Right forelimb (tissue), 1 donor: Measurements from ENCODE around the gene UBR7.
"Not testable (repeated sequence)": the region's sequence is repeated elsewhere in the genome, so short reads cannot be mapped to it uniquely, and the experiment has no call there.

Experiments
- DNase-seq: peaks from one replicate; pipeline ENCODE4 v3.0.0-alpha.2; 2018

The UBR7 gene

DNA sequence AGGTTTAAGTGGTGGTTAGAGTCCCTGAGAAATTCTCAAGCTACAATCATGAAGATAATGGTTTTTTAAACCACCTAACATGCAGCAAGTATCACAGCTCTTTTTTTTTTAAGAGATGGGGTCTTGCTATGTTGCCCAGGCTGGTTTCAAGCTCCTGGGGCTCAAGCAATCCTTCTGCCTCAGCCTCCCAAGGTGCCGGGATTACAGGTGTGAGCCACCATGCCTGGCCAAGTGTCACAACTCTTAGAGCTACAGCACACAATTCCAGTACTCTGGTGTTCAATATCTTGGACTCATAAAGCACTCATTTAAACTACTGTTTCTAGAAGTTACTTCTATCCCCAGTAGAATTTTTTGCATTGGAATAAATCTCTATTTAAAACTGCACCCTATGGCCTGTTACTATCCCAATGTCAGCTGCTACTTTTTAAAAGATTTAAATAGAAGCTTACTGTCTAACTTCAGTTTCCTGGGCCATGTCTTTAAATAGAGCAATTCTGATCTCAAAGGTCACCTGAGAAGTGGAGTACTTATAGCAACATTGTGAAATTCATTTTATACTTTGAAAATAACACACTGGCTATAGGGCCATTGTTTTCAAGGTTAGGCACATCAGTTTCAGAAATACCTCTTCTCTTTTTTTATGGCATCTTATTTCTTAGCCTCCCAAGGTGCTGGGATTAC lies 11.6 kb upstream of the UBR7 start:
- DNase-seq, result no peak

DNA sequence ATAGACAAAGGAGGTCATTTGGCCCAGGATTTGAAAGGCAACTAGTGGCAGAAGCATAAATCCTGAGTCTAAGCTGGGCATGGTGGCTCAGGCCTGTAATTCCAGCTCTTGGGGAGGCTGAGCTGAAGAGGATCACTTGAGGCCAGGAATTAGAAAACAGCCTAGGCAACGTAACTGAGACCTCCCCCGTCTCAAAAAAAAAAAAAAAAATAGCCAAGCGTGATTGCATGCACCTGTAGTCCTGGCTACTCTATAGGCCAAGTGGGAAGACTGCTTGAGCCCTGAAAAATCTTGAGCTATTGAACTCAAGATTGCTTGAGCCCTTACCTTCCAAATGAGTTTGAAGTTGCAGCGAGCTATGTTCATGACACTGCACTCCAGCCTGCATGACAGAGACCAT lies 8.0 kb upstream of the UBR7 start:
- no peak for DNase-seq

DNA sequence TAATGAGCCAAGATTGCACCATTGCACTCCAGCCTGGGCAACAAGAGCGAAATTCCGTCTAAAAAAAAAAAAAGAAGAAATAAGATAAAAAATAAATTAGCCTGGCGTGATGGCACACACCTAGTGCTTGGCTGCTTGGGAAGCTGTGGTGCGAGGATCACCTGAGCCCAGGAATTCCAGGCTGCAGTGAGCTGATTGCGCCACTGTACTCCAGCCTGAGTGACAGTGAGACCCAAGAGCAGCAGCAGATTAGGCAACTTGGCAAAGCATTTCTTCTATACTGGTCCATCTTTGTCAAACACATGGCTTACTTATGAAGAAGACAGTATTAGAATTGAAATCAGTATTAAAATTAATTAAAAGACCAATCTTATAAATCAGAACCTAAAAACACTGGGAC lies 6.5 kb upstream of the UBR7 start:
- DNase-seq, result no peak

DNA sequence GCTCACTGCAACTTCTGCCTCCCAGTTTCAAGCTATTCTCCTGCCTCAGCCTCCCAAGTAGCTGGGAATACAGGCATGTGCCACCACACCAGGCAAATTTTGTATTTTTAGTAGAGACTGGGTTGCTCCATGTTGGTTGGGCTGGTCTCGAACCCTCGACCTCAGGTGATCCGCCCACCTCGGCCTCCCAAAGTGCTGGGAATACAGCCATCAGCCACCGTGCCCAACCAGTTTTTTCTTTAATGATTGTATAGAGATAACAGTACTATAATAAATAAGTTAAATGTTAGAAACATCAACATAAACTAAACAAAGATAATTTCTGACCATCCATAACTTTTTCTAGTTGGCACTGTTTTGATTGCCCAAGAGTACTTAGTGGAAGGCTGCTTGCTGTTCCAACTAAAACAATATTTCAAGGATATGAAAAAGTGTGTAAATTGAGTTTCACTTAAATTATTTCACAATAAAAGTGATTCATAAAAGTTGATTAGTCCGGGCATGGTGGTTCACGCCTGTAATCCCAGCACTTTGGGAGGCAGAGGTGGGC lies 5.8 kb upstream of the UBR7 start:
- no peak for DNase-seq

DNA sequence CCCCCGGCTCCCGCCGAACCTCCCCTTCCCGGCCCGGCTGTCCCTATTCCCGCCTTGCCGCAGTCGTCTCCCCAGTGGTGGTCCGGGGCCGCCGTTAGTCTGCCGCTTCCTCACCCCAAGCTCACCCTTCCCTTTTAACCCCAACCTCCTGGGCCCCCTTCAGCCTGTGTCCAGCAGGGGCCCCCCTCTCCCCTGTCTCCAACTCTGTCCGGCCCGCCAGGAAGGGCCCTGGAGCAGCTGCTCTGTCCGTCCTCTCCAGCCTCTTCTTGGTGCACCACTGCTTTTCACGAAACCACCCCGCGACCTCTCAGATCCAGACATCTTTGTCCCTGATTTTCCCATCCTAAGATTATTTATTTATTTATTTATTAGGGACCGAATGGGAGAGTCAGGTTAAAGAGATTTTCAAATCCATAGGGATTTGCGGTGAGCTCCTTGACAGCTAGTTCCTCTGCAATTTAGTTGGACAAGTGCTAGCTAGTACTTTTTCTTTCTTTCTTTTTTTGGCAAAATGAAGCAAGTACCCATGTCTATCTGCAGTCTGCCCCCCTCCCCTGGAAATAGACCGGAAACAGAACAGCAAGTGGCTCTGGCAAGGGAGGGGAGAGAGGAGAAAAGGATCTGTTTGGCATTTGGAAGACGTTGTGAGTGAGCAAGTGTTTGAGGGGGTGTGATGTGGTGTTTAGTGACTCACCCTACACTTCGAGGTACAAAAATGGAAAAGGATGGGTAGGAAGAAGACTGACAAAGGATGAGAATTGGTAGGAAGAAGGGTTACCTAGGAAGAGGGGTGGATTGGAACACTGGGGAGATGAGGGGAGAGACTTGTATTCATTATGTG lies 632 bp downstream of the UBR7 start:
- peak; percentile 81 for DNase-seq

DNA sequence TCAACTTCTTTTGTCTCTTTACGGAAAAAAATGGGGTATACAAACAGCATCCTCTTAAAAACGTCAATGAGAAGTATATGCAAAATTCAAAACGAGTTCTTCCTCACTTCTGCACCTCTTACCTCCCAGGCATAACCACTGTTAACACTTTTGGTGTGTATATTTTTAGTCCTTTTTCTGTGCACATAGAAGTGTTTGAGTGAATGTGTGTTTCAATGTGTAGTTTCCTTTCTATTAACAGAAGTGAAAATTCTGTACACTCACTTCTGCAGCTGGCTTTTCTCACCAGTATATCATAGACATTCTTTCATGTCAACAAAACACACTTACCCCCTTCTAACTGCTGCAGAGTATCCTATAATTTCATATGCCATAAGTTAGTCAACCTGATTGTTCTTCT lies 5.4 kb downstream of the UBR7 start:
- DNase-seq, result no peak

DNA sequence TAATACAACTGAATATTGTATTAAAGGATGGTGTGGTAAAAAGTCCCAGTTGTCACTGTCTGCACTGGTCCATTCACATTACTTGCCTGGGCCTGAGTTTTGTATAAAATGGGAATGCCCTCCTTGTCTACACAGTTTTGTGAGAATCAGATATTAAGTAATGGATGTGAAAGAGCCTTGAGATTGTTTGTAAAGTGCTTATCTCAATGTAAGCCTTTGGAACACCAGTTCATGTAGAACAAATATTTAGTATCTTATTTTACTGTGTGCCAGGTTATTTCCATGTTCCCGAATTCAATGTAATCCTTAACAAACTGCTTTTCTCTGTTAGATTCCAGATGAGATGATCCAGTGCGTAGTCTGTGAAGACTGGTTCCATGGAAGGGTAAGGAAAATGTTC lies 7.5 kb downstream of the UBR7 start:
- DNase-seq, result no peak

DNA sequence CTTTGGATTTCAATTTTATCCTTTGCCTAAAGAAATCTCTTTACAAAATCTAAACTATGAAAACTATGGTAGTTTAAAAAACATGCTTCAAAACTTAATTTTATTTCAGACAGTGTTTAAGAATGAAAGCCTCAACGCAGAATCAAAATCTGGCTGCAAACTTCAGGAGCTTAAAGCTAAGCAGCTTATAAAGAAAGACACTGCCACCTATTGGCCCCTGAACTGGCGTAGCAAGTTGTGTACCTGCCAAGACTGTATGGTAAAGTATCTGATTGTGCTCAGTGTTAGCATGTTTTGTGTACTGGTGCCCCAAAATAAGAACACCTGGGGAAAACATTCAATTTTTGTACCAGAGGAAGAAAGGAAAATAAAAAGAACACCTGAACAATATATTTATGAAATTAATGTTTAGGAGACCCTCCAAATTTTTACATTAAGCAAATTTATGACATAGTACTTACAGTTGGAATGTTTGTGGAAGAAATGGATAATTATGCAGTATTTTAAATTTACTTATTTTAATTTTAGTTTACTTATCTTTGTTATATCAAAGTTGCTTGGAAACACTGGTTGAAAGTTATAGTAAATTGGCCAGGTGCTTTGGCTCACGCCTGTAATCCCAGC lies 12.2 kb downstream of the UBR7 start:
- no peak for DNase-seq

DNA sequence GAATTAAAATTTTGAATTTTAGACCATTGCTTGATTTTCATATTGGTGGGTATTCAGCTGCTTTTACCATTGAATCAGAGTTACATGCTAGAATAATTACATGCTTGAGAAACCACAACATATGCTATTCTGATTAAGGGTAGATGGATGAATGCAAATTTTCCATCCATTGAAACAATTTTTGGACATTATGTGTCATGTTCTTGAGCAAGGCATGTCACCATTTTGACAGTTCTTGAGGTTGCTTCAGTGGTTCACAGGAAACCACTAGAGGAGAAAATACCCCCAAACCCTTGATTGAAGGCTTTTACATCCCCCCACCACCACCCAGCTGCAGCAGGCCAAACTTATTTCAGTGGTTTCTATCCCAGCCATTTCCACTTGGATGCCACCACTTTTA lies 13.5 kb downstream of the UBR7 start:
- DNase-seq, result no peak

DNA sequence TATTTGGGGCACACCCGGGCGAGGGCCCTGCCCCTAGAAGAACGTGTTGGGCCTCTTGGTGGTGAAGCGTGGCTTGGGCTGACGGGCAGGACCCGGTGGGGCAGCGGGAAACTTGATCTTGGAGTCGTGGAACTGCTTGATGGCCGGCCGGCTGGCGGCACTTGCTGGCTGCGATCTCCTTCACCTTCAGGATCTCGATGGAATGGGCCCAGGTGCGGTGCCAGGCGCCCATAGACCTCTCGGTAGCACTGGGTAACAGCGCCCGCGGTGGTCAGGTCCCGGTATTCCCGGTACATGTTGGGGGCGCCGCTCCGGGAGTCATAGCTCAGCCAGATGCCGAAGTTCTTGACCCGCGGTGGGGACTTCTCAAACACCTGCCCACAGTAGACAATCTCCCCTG lies 16.5 kb downstream of the UBR7 start:
- no peak for DNase-seq

DNA sequence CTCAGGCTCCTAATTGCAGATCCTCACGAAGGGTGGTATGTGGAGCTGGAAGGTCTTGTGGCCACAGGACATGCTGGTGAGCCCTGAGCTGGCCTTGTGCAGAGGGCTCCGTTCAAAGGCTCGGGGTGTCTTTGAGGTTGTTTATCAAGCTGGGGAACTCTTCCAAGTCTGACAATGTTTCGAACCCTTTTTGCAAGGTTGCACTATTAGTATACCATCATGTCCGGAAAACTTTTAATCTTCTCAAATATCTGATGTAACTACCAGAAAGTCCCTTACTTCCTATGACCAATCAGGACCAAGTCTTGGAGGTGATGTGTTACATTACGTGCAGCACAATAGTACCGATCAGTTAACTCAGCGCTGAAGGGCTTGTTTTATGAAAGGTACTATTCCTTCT lies 21.5 kb downstream of the UBR7 start:
- no peak for DNase-seq

DNA sequence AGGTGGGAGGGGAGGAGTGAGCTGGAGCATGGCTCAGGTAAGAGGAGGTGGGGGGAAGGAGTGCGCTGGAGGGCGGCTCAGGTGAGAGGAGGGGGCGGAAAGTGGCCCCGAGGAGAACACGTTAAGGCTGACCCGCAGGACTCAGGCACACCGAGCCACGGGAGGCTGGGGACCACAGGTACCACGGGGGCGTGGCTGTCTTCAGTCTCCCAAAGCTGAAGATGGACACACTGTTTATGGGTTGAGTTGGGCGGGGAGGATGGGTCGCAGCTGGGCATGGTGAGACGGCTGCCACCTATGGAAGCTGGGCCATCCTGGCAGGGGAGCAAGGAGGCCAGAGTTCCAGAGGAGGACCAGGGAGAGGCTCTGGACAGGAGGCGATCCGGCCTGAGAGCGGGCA lies 23.5 kb downstream of the UBR7 start:
- DNase-seq, result no peak

DNA sequence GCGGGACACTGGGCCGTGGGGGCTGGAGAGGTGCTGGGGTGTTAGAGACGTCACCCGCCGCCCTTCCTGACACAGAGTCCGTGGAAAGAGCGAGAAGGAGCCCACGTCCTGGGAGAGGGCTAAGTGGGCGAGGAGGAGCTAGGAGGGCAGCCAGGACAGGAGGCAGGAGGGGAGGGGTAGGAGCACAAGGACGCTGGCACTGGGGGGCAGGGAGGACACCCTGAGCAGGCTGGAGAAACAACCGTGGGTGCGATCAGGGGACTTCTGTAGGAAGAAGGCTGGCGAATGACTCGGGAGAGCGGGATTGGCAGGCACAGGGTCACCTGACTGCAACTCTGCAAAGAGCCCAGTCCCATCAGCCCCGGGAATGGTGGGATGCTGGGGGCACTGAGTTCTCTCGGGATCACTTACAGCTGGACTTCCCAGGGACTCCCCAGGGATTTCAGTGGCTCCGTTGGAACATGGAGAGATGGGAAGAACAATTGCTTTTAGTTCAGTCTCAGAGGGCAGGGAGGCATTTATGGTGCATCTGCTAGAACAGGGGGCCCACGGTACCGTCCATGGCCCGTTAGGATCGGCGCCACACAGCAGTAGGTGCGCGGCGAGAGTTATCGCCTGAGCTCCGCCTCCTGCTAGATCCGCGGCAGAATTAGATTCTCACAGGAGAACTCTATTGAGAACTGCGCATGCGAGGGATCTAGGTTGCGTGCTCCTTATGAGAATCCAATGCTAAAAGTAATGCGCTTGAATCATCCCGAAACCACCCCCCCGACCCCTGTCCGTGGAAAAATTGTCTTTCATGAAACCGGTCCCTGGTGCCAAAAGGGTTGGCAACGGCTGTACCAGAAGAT lies 24.3 kb downstream of the UBR7 start:
- no peak for DNase-seq

DNA sequence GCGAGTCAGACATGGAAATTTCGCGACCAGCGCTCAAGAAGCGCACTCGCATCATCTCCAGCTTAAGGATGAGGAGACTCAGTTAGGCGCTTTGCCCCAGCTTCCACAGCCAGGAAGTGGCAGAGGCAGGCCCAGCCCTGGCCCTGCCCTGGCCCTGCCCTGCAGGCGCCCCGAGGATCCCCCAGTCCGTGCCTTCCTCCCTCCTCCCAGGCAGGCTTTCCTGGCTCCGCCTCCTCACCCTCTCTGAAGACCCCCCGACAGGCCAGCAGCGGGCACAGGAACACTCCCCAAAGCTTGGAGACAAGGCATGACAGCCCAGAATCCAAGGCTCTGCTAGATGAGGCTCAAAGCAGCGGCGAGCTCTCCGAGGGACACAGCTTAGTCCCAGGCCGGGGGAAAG lies 25.1 kb downstream of the UBR7 start:
- DNase-seq, result no peak

DNA sequence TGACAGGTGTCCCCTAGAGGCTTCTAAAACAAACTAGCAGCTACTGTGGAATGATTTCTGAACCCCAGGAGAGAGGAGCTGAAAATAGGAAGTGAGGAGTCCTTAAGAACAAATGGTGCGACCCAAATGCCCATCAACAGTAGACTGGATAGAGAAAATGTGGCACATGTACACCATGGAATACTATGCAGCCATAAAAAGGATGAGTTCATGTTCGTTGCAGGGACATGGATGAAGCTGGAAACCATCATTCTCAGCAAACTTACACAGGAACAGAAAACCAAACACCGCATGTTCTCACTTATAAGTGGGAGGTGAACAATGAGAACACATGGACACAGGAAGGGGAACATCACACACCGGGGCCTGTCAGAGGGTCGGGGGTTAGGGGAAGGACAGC lies 26.0 kb downstream of the UBR7 start:
- DNase-seq, result not testable (repeated sequence)

DNA sequence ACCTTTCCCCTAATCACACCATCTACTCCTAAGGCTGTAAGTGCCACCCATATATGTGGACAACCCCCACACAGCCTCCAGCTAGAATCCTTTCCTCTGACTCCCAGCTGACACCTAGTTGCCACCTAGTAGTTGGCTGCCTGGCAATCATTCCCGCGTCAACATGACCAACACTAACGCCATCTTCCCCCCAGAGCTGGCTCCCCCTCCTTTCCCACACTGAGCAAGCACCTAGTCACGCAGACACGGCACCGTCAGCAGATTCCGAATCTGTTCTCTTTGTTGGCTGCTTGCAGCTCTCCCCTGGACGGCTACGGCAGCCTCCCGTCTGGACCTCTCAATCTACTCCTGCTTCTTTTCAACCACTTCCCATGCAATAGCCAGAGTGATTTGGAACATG lies 27.7 kb downstream of the UBR7 start:
- no peak for DNase-seq

DNA sequence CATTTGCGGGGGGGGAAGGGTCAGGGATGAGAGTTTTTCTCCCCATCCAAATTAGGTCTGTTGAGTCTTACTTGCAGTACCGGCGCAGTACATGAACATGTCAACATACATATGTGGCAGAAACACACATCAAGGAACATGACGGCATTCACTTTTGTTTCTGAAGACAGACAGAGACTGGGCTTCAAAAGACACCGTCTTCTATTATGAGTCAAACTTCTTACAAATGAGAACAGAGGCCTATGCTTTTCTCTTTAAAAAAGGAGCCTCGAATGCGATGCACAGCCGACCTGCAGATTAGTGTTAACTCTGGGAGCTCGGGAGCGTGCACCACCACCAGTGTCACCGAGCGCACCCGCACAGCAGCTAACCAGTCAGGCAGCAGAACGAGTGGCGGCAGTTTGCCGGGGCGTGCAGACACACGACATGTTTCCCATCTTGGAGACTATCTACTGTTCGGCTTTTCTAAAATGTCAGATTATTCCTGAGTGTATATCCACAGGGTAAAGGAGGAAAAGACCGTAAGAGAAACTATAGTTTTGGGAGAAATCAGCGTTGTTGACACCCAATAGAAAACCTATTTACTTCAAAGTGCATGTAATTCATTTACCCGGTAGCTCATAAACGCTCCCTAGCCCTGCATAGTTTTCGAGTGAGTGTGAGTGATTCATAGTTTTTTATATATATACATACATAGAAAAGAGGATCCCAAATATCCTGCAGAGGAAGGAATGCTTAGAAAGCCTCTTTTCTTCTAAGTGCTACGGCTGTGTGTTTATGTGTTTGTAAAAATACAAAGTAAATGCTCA lies 33.0 kb downstream of the UBR7 start:
- DNase-seq, result no peak

DNA sequence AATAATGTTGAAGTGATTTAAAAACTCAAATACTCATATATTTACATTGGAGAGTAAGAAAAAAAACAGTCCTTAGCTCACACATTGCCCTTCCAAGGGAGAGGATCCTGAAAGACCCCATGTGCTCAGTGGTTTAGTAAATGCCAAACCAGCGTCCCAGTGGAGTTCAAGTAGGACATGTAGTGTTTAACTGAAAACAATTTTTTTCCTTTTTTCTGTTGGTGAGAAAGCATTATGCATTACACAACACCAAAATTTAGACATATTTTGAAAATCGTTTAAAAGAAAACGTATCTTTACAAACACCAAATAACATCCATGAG lies 33.6 kb downstream of the UBR7 start:
- no peak for DNase-seq

DNA sequence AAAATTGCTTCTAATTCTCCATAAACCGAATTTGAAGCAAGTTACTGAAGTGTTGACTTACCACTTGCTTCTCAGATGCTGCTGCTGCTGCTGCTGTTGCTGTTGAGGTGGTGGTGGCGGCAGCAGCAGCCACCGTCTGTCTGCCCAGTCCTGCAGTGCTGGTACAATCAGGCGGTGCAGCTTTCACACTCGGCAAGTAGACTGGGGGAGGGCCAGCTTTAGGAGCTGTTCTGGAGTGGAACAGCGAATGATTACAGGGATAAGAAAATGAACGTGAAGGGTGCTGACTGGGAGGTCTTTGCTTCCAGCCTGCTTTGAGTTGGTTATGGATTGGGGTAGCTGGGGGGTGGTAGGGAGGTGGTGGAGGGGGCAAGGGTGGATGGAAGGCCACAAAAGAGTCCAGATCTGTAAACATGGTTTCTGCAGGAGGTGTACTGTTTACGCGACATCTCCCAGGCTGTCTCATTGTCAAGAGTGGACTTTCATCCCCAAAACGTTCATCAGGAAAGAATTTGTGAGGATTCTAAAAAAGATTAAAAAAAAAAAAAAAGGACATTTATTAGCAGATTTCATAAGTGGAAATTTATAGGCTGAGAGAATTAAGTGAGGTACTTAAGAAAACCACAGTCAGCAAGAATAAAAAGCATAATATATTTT lies 38.8 kb downstream of the UBR7 start:
- DNase-seq, result no peak

DNA sequence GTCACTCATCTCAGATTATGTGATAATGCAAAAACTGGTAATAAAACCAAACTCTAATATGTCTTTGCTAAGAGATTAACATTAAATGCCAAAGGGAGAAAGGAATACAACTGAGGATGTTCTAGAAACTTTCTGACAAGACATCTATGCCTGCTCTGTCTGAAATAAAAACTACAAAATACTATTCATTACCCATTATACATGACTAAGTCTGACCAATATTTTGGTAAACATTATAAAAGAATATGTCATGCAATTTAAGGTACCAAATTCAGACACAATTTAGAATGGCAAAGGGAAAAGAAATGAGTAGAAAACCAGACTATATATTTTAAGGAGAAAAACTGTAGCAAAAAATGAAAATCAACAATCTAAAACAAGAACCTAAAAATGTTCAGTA lies 39.5 kb downstream of the UBR7 start:
- DNase-seq, result no peak

DNA sequence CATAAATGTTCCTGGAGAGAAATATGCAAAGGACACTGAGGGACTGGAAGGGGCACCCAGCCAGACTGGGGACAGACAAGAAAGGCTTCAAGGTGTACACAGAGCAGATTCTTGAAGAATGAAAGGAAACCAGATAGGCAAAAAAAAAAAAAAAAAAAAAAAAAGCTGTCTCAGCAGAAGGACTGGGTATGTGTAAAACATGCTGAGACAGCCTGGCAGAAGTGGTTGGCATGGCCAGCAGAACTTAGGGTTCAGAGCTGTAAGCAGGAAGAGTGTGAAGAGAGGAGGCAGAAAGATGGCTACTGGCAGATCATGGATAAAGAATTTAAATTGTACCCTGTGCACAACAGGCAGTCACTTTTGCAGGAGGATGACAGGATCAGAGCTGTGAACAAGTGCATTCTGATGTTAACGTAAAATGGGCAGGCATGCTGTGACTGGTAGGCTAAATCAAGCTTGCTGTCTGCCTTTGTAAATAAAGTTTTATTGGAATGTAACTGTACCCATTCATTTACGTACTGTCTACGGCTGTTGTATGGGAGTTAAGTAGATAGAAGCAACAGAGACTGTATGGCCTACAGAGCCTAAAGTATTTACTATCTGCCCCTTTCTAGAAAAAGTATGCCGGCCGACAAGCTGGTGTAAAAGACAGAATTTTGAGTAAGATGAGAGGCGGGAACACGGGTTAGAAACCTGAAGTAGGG lies 42.2 kb downstream of the UBR7 start:
- no peak for DNase-seq
